ENCODE data around the gene FAM83D. TPM values are rescaled to one million over a fixed set of nuclear protein-coding genes. Genes with fewer than 3 reads are reported as not detected.

The FAM83D gene
- total RNA-seq, 1 experiment from 2014 or later: 86.3 TPM

DNA sequence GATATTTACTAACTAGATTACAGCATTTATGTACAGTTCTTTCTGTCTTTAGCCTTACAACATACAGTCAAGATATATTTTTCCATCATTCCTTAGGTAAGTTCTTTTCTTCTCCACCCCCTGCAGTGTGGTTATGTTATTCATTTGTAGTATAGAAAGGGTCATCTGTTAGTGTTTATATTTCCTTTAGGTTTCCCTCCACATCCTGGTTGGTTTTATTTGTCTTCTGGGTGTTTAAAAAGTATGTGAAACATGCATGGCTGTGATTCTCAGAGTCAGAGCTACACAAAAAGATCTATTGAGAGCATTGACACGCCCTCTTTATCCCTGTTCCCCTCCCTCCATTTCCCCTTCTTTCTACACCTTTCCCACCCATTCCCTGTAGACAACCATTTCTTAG lies 56.1 kb downstream of the FAM83D start:
- Mint-ChIP-seq H3K4me3 (ENCODE audit: unreplicated experiment) (no peak overlapping the region), H3K36me3 (ENCODE audit: insufficient read depth, unreplicated experiment) (peaks cover 22% of the 10 kb centered on the region), H3K4me1 (ENCODE audit: low read depth, unreplicated experiment) (peaks cover 24% of the 10 kb centered on the region), H3K27ac (ENCODE audit: unreplicated experiment) (peak overlapping the region; percentile 36), H3K9me3 (ENCODE audit: unreplicated experiment) (no peaks in the 10 kb centered on the region), H3K27me3 (ENCODE audit: insufficient read depth, unreplicated experiment) (no peaks in the 10 kb centered on the region)
- no peak for DNase-seq
- POLR2A ChIA-PET: interaction anchor here (0.6 to 1.3 kb wide), 3 partner anchors 20 to 498 kb away, joined by 5 to 10 read pairs (median 7); partner anchors contain the start of gene DHX35
- CTCF ChIA-PET: no interaction called here
- BruUV-seq (replicated peaks): no TSS peak
- H3K4me3 ChIP-seq (ENCODE audit: low read depth, low read length): no peak overlapping the region
- H3K9me3 ChIP-seq: no peaks in the 10 kb centered on the region
- no peaks in the 10 kb centered on the region for H3K27me3 ChIP-seq (replicated peaks; ENCODE audit: control insufficient read depth, insufficient read depth, low read length)
- peaks cover 15% of the 10 kb centered on the region for H3K4me1 ChIP-seq
- TF ChIP-seq CTCF (IDR thresholded peaks at IDR 0.05; ENCODE audit: insufficient read depth in 1 of 2, low read depth in 1 of 2, low read length in 1 of 2, severe bottlenecking in 1 of 2, unreplicated experiment in 1 of 2): no peak
- intact Hi-C loops (cut with micrococcal nuclease; ENCODE audit: unreplicated experiment): no loop called here
- H3K36me3 ChIP-seq (ENCODE audit: control insufficient read depth, insufficient read depth, low read length): no peaks in the 10 kb centered on the region

DNA sequence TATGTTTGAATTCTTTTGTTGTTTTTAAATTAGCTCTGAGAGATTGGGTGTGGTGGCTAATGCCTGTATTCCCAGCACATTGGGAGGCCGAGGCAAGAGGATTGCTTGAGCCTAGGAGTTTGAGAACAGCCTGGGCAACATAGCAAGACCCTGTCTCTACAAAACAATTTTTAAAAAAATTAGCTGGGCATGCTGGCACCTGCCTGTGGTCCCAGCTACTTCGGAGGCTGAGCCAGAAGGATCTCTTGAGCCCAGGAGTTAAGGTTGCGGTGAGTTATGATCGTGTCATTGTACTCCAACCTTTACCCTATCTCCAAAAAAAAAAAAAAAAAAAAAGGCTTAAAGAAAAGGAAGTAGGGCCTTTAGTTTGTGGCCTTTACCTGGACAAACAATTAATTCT lies 58.8 kb downstream of the FAM83D start:
- Mint-ChIP-seq H3K4me1 (ENCODE audit: low read depth, unreplicated experiment) (peaks cover 24% of the 10 kb centered on the region), H3K27ac (ENCODE audit: unreplicated experiment) (no peak overlapping the region), H3K36me3 (ENCODE audit: insufficient read depth, unreplicated experiment) (peaks cover 40% of the 10 kb centered on the region), H3K4me3 (ENCODE audit: unreplicated experiment) (no peak overlapping the region), H3K9me3 (ENCODE audit: unreplicated experiment) (no peaks in the 10 kb centered on the region), H3K27me3 (ENCODE audit: insufficient read depth, unreplicated experiment) (no peaks in the 10 kb centered on the region)
- ChIA-PET CTCF (no interaction called here), POLR2A (interaction anchor here (2.1 kb wide), 1 partner anchor 23 kb away, joined by 6 read pairs; the partner anchor contains the start of gene DHX35)
- no peak for TF ChIP-seq CTCF (IDR thresholded peaks at IDR 0.05; ENCODE audit: insufficient read depth in 1 of 2, low read depth in 1 of 2, low read length in 1 of 2, severe bottlenecking in 1 of 2, unreplicated experiment in 1 of 2)
- Histone ChIP-seq H3K9me3 (no peaks in the 10 kb centered on the region), H3K36me3 (ENCODE audit: control insufficient read depth, insufficient read depth, low read length) (0 out of 2 replicates have a peak, but pooled peaks cover 1% of the 10 kb centered on the region), H3K4me3 (ENCODE audit: low read depth, low read length) (no peak overlapping the region), H3K4me1 (peaks cover 15% of the 10 kb centered on the region), H3K27me3 (replicated peaks; ENCODE audit: control insufficient read depth, insufficient read depth, low read length) (no peaks in the 10 kb centered on the region)
- intact Hi-C loops (cut with micrococcal nuclease; ENCODE audit: unreplicated experiment): no loop called here
- DNase-seq: no peak
- no TSS peak for BruUV-seq (replicated peaks)

- intact Hi-C loops (cut with micrococcal nuclease; ENCODE audit: unreplicated experiment): no loop called here
- no TSS peak for BruUV-seq (replicated peaks)
- Mint-ChIP-seq H3K27ac (ENCODE audit: unreplicated experiment) (no peak overlapping the region), H3K36me3 (ENCODE audit: insufficient read depth, unreplicated experiment) (peaks cover 40% of the 10 kb centered on the region), H3K4me1 (ENCODE audit: low read depth, unreplicated experiment) (peaks cover 24% of the 10 kb centered on the region), H3K4me3 (ENCODE audit: unreplicated experiment) (no peak overlapping the region), H3K27me3 (ENCODE audit: insufficient read depth, unreplicated experiment) (no peaks in the 10 kb centered on the region), H3K9me3 (ENCODE audit: unreplicated experiment) (no peaks in the 10 kb centered on the region)
- Histone ChIP-seq H3K27me3 (replicated peaks; ENCODE audit: control insufficient read depth, insufficient read depth, low read length) (no peaks in the 10 kb centered on the region), H3K4me1 (peaks cover 15% of the 10 kb centered on the region), H3K4me3 (ENCODE audit: low read depth, low read length) (no peak overlapping the region), H3K36me3 (ENCODE audit: control insufficient read depth, insufficient read depth, low read length) (0 out of 2 replicates have a peak, but pooled peaks cover 1% of the 10 kb centered on the region), H3K9me3 (no peaks in the 10 kb centered on the region)
- ChIA-PET POLR2A (interaction anchor here (0.9 to 2.1 kb wide), 2 partner anchors 11 to 24 kb away, joined by 6 read pairs; partner anchors contain the start of gene DHX35), CTCF (no interaction called here)
- no peak for TF ChIP-seq CTCF (IDR thresholded peaks at IDR 0.05; ENCODE audit: insufficient read depth in 1 of 2, low read depth in 1 of 2, low read length in 1 of 2, severe bottlenecking in 1 of 2, unreplicated experiment in 1 of 2)
- DNase-seq: no peak
Measured at GRCh38 chr20:38985603-38986170, 59.5 kb downstream of the FAM83D start.

Measured in Caco-2 (cell line).